Activated B cell treated with CpG ODN at 0.5 μM for 24 hours (primary cell): ENCODE results near the gene SUMF1. TPM values are rescaled to one million over a fixed set of nuclear protein-coding genes. Genes with fewer than 3 reads are reported as not detected.
"Not testable (repeated sequence)": the region's sequence is repeated elsewhere in the genome, so short reads cannot be mapped to it uniquely, and the experiment has no call there.

Experiments
- ATAC-seq: fragments of 200-7000 bp; cut with Tn5 transposase; one replicate; pipeline ENCODE4 v1.10.0; 2021; ENCODE audit warnings: low read depth, mild to moderate bottlenecking, moderate library complexity
- CTCF ChIA-PET: fragments of 350-600 bp; sonication (Branson Sonifier 250); formaldehyde crosslinking; loops from one replicate; lab custom pipeline; 2021; ENCODE audit warnings: antibody characterized with exemption; lab: Charles Lee
- POLR2A ChIA-PET: fragments of 350-600 bp; sonication (Branson Sonifier 250); formaldehyde crosslinking; loops from one replicate; lab custom pipeline; 2021; ENCODE audit warnings: antibody characterized with exemption; lab: Charles Lee
- DNase-seq: peaks from one replicate; pipeline ENCODE4 v3.0.0; 2022
- H3K27ac Mint-ChIP-seq: one replicate; pipeline ENCODE4 v1.8.0; 2020; ENCODE audit warnings: mixed read lengths
- H3K27me3 Mint-ChIP-seq: one replicate; pipeline ENCODE4 v1.8.0; 2021; ENCODE audit warnings: mixed read lengths
- H3K36me3 Mint-ChIP-seq: one replicate; pipeline ENCODE4 v1.8.0; 2021; ENCODE audit warnings: low read depth, mixed read lengths
- H3K4me1 Mint-ChIP-seq: one replicate; pipeline ENCODE4 v1.8.0; 2021; ENCODE audit warnings: mixed read lengths
- H3K4me3 Mint-ChIP-seq: one replicate; pipeline ENCODE4 v1.8.0; 2020; ENCODE audit warnings: mild to moderate bottlenecking, mixed read lengths
- H3K9me3 Mint-ChIP-seq: one replicate; pipeline ENCODE4 v1.8.0; 2020; ENCODE audit warnings: mixed read lengths
- intact Hi-C: fragments of 100-400 bp; cut with micrococcal nuclease; formaldehyde crosslinking; loops from one replicate; pipeline ENCODE4 v1.15.1; 2024
- total RNA-seq: library from RNA; stranded (reverse); gene quantifications from 2 replicates; pipeline ENCODE4 v1.2.3, GENCODE V29; 2022
- TF ChIP-seq, protein P1 (sequence below): fragments of 200-600 bp; IDR thresholded peaks from one replicate; pipeline ENCODE4 v1.8.0; 2022; ENCODE audit warnings: antibody characterized with exemption, mild to moderate bottlenecking

SUMF1 gene
- total RNA-seq, 1 donor from 2014 or later, result 20.7 TPM

DNA sequence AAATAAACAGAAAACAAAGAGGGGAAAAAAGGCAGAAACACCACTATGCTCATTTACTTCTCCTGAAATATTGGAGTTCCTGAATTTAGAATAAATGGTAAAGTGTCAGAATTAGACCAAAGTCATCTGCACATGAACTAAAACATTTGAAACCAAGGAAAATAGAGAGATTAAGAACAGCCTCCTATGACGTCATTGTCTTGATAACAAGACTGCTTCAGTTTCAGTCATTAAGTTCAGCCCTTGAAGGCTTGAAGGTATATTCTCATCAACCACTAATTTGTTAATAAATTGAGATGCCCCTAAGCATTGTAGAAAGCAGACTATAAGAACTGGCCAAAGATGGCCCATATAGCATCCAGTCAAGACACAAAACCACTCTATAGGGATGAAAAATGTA lies 2.5 kb downstream of the SUMF1 start:
- H3K27ac Mint-ChIP-seq, result no peak overlapping the region
- H3K27me3 Mint-ChIP-seq, result no peaks in the 10 kb centered on the region
- no peak overlapping the region for H3K4me3 Mint-ChIP-seq
- no peak for ATAC-seq
- peaks cover 16% of the 10 kb centered on the region for H3K4me1 Mint-ChIP-seq
- no peak for DNase-seq
- CTCF ChIA-PET, result no interaction called here
- peaks cover 5% of the 10 kb centered on the region for H3K36me3 Mint-ChIP-seq
- no peaks in the 10 kb centered on the region for H3K9me3 Mint-ChIP-seq
- POLR2A ChIA-PET, result no interaction called here
- intact Hi-C loops, result no loop called here
- TF ChIP-seq, protein P1, sequence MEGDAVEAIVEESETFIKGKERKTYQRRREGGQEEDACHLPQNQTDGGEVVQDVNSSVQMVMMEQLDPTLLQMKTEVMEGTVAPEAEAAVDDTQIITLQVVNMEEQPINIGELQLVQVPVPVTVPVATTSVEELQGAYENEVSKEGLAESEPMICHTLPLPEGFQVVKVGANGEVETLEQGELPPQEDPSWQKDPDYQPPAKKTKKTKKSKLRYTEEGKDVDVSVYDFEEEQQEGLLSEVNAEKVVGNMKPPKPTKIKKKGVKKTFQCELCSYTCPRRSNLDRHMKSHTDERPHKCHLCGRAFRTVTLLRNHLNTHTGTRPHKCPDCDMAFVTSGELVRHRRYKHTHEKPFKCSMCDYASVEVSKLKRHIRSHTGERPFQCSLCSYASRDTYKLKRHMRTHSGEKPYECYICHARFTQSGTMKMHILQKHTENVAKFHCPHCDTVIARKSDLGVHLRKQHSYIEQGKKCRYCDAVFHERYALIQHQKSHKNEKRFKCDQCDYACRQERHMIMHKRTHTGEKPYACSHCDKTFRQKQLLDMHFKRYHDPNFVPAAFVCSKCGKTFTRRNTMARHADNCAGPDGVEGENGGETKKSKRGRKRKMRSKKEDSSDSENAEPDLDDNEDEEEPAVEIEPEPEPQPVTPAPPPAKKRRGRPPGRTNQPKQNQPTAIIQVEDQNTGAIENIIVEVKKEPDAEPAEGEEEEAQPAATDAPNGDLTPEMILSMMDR, result no peak

DNA sequence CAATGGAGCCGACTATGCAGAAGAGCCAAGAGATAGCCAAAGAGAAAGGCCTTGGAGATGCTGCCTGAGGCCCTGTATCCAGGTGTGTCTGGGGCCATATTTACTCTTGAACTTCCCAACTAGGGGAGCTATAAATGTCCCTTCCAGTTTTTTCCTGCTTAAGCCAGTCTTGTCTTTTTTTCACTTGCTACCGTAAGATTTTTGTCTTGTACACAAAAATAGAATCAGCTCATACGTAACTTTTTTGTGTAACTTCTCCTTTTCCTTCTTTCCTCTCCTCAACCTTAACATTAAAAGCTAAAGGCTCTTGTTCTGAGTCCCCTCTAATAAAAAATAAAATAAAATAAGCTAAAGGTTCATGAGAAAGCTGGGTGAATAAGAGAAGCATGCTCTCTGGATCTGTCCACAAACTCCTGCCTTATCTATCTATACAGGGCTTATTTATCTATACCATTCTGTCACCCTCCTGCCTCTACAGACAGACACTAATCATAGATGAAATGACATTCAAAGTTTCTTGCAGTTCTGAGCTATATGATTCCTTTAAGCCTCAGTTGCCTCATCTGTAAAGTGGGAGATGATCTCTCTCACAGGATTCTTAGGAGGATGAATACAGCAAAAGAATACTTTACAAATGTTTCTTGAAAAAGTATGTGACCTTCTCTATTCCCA lies 4.6 kb downstream of the SUMF1 start:
- DNase-seq, result no peak
- intact Hi-C loops, result no loop called here
- Mint-ChIP-seq H3K4me1 (peaks cover 16% of the 10 kb centered on the region), H3K27ac (no peak overlapping the region), H3K9me3 (no peaks in the 10 kb centered on the region), H3K27me3 (no peaks in the 10 kb centered on the region), H3K36me3 (peaks cover 5% of the 10 kb centered on the region), H3K4me3 (no peak overlapping the region)
- no peak for ATAC-seq
- POLR2A ChIA-PET, result interaction anchor here (0.6 kb wide), 1 partner anchor 19 kb away, joined by 5 read pairs; no protein-coding TSS in a partner anchor
- TF ChIP-seq, protein P1, result no peak
- CTCF ChIA-PET, result interaction anchor here (1.7 kb wide), 1 partner anchor 171 kb away, joined by 8 read pairs; no protein-coding TSS in a partner anchor

DNA sequence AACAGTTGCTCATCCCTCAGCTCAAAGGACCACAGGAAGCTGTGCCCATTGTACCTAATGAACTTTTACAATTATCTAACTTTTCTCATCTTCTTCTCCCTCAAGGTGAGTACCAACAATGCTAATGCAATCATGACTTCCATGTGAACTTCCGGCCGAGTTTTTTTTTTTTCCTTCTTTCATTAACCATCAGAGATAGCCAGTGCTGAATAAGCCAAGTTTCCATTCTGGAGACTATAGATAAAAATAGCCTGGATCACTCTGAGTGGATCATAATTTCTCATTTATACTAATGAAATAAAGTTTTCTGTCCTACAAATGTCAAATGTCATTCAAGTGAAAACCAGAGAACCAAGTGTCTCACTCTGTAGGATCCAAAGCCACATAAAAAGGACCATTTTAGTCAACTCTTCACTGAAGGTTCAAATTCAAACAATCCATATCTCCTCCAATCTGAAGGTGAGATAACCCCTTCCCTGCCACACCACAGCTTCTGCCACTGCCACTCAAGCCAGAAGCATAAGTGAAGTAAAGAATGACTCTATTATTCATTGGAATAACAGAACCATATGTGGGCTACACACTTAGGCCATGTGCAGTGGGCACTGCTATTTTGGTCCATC lies 5.5 kb downstream of the SUMF1 start:
- DNase-seq (no peak), ATAC-seq (no peak)
- TF ChIP-seq, protein P1, result no peak
- CTCF ChIA-PET, result interaction anchor here (1.7 kb wide), 1 partner anchor 172 kb away, joined by 8 read pairs; no protein-coding TSS in a partner anchor
- H3K4me3 Mint-ChIP-seq, result no peak overlapping the region
- H3K36me3 Mint-ChIP-seq, result peaks cover 3% of the 10 kb centered on the region
- POLR2A ChIA-PET, result no interaction called here
- H3K27me3 Mint-ChIP-seq, result no peaks in the 10 kb centered on the region
- intact Hi-C loops, result no loop called here
- no peaks in the 10 kb centered on the region for H3K9me3 Mint-ChIP-seq
- H3K4me1 Mint-ChIP-seq, result peaks cover 12% of the 10 kb centered on the region
- no peak overlapping the region for H3K27ac Mint-ChIP-seq

DNA sequence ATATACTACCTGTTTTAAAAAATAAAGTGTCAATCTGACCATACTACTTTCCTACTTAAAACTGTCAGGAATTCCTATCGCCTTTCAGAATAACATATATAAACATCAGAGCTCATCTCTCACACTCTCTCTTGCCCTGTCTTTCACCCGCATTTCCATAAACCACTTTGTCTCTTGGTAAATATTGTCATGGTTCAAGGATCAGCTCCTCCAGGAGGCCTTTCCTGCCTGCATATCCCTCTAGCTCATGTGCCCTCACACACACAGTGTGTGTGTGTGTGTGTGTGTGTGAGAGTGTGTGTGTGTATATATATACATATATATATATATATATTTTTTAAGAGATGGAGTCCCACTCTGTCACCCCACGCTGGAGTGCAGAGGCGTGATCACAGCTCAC lies 6.7 kb downstream of the SUMF1 start:
- Mint-ChIP-seq H3K9me3 (no peaks in the 10 kb centered on the region), H3K27me3 (no peaks in the 10 kb centered on the region), H3K27ac (no peak overlapping the region), H3K4me3 (no peak overlapping the region), H3K4me1 (peaks cover 2% of the 10 kb centered on the region), H3K36me3 (peaks cover 3% of the 10 kb centered on the region)
- ChIA-PET CTCF (no interaction called here), POLR2A (interaction anchor here (1.1 kb wide), 1 partner anchor 76 kb away, joined by 3 read pairs; no protein-coding TSS in a partner anchor)
- ATAC-seq (no peak), DNase-seq (no peak)
- TF ChIP-seq, protein P1, result no peak
- intact Hi-C loops, result no loop called here

DNA sequence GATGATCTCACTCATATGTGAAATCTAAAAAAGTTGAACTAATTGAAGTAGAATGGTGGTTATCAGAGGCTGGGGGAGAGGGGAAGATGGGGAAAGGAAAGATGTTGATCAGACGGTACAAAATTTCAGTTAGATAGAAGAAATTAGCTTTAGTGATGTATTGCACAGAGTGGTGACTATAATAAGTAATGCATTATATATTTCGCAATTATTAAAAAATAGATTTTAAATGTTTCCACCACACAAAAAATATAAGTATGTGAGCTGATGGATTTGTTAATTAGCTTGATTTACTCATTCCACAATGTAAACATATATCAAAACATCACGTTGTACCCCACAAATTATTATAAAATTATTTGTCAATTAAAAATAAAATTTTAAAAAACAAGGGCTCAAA lies 8.1 kb downstream of the SUMF1 start:
- no peak for ATAC-seq
- no peak for DNase-seq
- CTCF ChIA-PET, result interaction anchor here (1.6 kb wide), 1 partner anchor 108 kb away, joined by 3 read pairs; no protein-coding TSS in a partner anchor
- Mint-ChIP-seq H3K36me3 (peaks cover 1% of the 10 kb centered on the region), H3K27ac (no peak overlapping the region), H3K27me3 (no peaks in the 10 kb centered on the region), H3K4me3 (no peak overlapping the region), H3K9me3 (no peaks in the 10 kb centered on the region), H3K4me1 (peaks cover 5% of the 10 kb centered on the region)
- intact Hi-C loops, result no loop called here
- TF ChIP-seq, protein P1, result no peak
- POLR2A ChIA-PET, result interaction anchor here (0.9 kb wide), 1 partner anchor 34 kb away, joined by 3 read pairs; the partner anchor contains the start of gene ITPR1

DNA sequence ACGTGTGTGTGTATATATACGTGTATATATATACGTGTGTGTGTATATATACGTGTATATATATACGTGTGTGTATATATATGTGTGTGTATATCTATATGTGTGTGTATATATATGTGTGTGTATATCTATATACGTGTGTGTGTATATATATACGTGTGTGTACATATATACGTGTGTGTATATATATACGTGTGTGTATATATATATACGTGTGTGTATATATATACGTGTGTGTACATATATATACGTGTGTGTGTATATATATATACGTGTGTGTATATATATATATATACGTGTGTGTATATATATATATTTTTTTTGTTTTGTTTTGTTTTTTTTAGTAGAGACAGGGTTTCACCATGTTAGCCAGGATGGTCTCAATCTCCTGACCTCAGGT lies 10.3 kb downstream of the SUMF1 start:
- POLR2A ChIA-PET, CTCF ChIA-PET, intact Hi-C loops, DNase-seq, ATAC-seq, H3K9me3 Mint-ChIP-seq, H3K36me3 Mint-ChIP-seq, H3K4me3 Mint-ChIP-seq, H3K27me3 Mint-ChIP-seq, H3K27ac Mint-ChIP-seq, H3K4me1 Mint-ChIP-seq: not testable (repeated sequence)
